DOHH2 (cell line): Measurements from ENCODE around the gene DHRS7B.
A peak's percentile ranks its signal among the peaks of the same experiment; 100 is the strongest.
"Not testable (repeated sequence)": the region's sequence is repeated elsewhere in the genome, so short reads cannot be mapped to it uniquely, and the experiment has no call there.

ENCODE experiments used
- H3F3A ChIP-seq: fragments of 200-600 bp; sonication (generic), shearing (Covaris generic); 2 replicates; pipeline ENCODE4 v1.6.0; 2016; ENCODE audit warnings: antibody characterized with exemption, mild to moderate bottlenecking; ENCODE audit not compliant: control insufficient read depth, insufficient read depth
- H3K27ac ChIP-seq: fragments of 200-600 bp; sonication (generic); 2 replicates; pipeline ENCODE4 v1.5.1; 2014; ENCODE audit warnings: low read depth, mild to moderate bottlenecking, low read length, moderate library complexity
- H3K27me3 ChIP-seq: fragments of 200-600 bp; sonication (generic); 2 replicates; pipeline ENCODE4 v1.6.1; 2014; ENCODE audit warnings: mild to moderate bottlenecking, low read length, mixed read lengths; ENCODE audit not compliant: control insufficient read depth
- H3K36me3 ChIP-seq: fragments of 200-600 bp; sonication (generic); 2 replicates; pipeline ENCODE4 v1.6.1; 2014; ENCODE audit warnings: mild to moderate bottlenecking, low read length, moderate library complexity, mixed read lengths; ENCODE audit not compliant: control insufficient read depth
- H3K4me1 ChIP-seq: fragments of 200-600 bp; sonication (generic); 2 replicates; pipeline ENCODE4 v1.6.1; 2014; ENCODE audit warnings: mild to moderate bottlenecking, low read length, mixed read lengths; ENCODE audit not compliant: control insufficient read depth
- H3K4me2 ChIP-seq: fragments of 200-600 bp; sonication (generic); 2 replicates; pipeline ENCODE4 v1.6.0; 2014; ENCODE audit warnings: mild to moderate bottlenecking, low read length, moderate library complexity
- H3K4me3 ChIP-seq: fragments of 200-600 bp; sonication (generic); 2 replicates; pipeline ENCODE4 v1.5.1; 2014; ENCODE audit warnings: mild to moderate bottlenecking, low read length, mixed read lengths
- H3K79me2 ChIP-seq: fragments of 200-600 bp; sonication (generic); 2 replicates; pipeline ENCODE4 v1.6.1; 2014; ENCODE audit warnings: mild to moderate bottlenecking, low read length, mixed read lengths; ENCODE audit not compliant: control insufficient read depth
- H3K9me2 ChIP-seq: fragments of 200-600 bp; sonication (generic); replicated peaks from 2 replicates; pipeline ENCODE4 v1.6.1; 2014; ENCODE audit warnings: mild to moderate bottlenecking, low read length, mixed read lengths; ENCODE audit not compliant: control insufficient read depth
- H3K9me3 ChIP-seq: fragments of 200-600 bp; sonication (generic); 2 replicates; pipeline ENCODE4 v1.6.1; 2014; ENCODE audit warnings: antibody characterized with exemption, low read length, mixed read lengths; ENCODE audit not compliant: control insufficient read depth, insufficient read depth
- H4K20me1 ChIP-seq: fragments of 200-600 bp; sonication (generic); 2 replicates; pipeline ENCODE4 v1.6.0; 2014; ENCODE audit warnings: low read depth, mild to moderate bottlenecking, antibody characterized with exemption, low read length, moderate library complexity; ENCODE audit not compliant: control insufficient read depth, insufficient read depth
- EZH2phosphoT487 ChIP-seq: fragments of 200-600 bp; sonication (generic); IDR thresholded peaks from 2 replicates; pipeline ENCODE4 v1.6.1; 2017; ENCODE audit warnings: borderline replicate concordance, mild to moderate bottlenecking, antibody characterized with exemption, low read length, moderate library complexity, mixed read lengths
- TF ChIP-seq, protein P1 (sequence below): fragments of 200-600 bp; sonication (generic); IDR thresholded peaks from one replicate; pipeline ENCODE4 v1.5.1; 2014; ENCODE audit warnings: antibody characterized with exemption, mild to moderate bottlenecking, low read depth, low read length; ENCODE audit not compliant: poor library complexity, severe bottlenecking

DHRS7B gene

DNA sequence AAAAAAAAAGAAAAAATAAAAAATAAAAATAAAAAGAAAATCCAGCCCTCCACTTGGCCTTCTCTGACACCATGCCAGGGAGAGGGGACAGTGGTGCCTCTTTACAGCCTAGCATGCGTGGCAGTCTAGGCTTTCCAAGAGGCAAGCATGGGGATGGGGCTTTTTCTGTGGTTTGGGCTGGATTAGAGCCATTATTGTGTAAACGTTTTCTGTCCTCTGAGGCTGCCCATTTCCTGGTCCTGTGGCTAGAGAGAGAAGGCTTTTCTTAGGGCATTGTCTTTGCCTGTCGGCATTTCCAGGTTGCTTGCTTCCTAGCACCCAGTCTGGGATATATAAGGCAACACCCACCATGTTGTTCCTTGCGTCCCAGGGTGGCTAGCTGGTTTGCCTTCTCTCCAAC lies 2.7 kb upstream of the DHRS7B start:
- H3K9me2 ChIP-seq = no peaks in the 10 kb centered on the region
- H3K79me2 ChIP-seq = peaks cover 23% of the 10 kb centered on the region
- H4K20me1 ChIP-seq = no peaks in the 10 kb centered on the region
- H3K27me3 ChIP-seq = no peaks in the 10 kb centered on the region
- H3K4me1 ChIP-seq = peaks cover 26% of the 10 kb centered on the region
- H3K27ac ChIP-seq = no peak overlapping the region
- H3K9me3 ChIP-seq = no peaks in the 10 kb centered on the region
- peaks cover 9% of the 10 kb centered on the region for H3F3A ChIP-seq
- no peak overlapping the region for H3K4me2 ChIP-seq
- H3K36me3 ChIP-seq = no peaks in the 10 kb centered on the region
- no peak overlapping the region for H3K4me3 ChIP-seq
- TF ChIP-seq, protein P1, sequence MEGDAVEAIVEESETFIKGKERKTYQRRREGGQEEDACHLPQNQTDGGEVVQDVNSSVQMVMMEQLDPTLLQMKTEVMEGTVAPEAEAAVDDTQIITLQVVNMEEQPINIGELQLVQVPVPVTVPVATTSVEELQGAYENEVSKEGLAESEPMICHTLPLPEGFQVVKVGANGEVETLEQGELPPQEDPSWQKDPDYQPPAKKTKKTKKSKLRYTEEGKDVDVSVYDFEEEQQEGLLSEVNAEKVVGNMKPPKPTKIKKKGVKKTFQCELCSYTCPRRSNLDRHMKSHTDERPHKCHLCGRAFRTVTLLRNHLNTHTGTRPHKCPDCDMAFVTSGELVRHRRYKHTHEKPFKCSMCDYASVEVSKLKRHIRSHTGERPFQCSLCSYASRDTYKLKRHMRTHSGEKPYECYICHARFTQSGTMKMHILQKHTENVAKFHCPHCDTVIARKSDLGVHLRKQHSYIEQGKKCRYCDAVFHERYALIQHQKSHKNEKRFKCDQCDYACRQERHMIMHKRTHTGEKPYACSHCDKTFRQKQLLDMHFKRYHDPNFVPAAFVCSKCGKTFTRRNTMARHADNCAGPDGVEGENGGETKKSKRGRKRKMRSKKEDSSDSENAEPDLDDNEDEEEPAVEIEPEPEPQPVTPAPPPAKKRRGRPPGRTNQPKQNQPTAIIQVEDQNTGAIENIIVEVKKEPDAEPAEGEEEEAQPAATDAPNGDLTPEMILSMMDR = no peak
- no peak for TF ChIP-seq EZH2phosphoT487

DNA sequence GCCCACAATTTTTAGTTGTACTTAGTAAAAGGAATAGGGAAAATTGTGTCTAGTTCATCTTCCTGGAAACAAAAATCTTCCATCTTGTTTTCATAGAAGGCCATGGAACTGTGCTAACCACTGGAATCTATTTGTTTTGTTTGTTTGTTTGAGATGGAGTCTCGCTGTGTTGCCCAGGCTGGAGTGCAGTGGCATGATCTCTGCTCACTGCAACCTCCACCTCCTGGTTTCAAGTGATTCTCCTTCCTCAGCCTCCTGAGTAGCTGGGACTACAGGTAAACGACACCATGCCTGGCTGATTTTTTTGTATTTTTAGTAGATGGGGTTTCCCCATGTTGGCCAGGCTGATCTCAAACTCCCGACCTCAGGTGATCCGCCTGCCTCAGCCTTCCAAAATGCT lies 2.2 kb upstream of the DHRS7B start:
- not testable (repeated sequence) for H3K4me2 ChIP-seq, H3F3A ChIP-seq

DNA sequence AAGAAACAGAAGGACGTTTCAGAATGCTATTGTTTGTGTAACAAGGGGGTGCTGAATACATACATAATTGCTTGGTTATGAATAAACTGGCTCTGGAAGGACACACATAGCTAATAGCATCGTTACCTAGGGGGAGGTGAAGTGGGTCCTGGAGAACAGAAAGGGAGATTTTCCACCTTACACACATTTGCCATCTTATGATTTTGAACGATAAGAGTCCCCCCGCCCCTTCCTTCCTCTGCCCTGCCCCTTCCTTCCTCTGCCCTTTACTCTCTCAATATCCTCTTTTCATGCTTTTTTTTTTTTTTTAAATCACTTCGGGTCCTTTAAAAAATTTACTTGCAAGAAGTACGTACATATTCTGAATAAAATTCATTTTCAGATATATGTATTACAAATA lies 902 bp upstream of the DHRS7B start:
- Histone ChIP-seq H3K9me2 (no peaks in the 10 kb centered on the region), H3K4me1 (peaks cover 18% of the 10 kb centered on the region), H3K4me2 (peak overlapping the region; percentile 62), H3K27ac (peak overlapping the region; percentile 67), H3K79me2 (peaks cover 37% of the 10 kb centered on the region), H4K20me1 (no peaks in the 10 kb centered on the region), H3K9me3 (no peaks in the 10 kb centered on the region), H3K4me3 (peak overlapping the region; percentile 92), H3F3A (peaks cover 7% of the 10 kb centered on the region), H3K36me3 (no peaks in the 10 kb centered on the region), H3K27me3 (no peaks in the 10 kb centered on the region)
- TF ChIP-seq, protein P1 = no peak
- TF ChIP-seq EZH2phosphoT487 = no peak

More for the DNA sequence above, 2.2 kb upstream of the DHRS7B start:
- H3K36me3 ChIP-seq, H3K9me3 ChIP-seq, H3K27me3 ChIP-seq, H3K4me3 ChIP-seq, H4K20me1 ChIP-seq, H3K9me2 ChIP-seq, H3K27ac ChIP-seq: not testable (repeated sequence)
- H3K4me1 ChIP-seq = peaks cover 23% of the 10 kb centered on the region
- peaks cover 26% of the 10 kb centered on the region for H3K79me2 ChIP-seq

GRCh38 chr17:21127509-21128077 lies 829 bp downstream of the DHRS7B start:
- no peaks in the 10 kb centered on the region for H3K27me3 ChIP-seq
- peak overlapping the region; percentile 67 for H3K27ac ChIP-seq
- peaks cover 18% of the 10 kb centered on the region for H3K4me1 ChIP-seq
- no peaks in the 10 kb centered on the region for H3K9me3 ChIP-seq
- H3K4me3 ChIP-seq = peak overlapping the region; percentile 92
- H4K20me1 ChIP-seq = no peaks in the 10 kb centered on the region
- peaks cover 7% of the 10 kb centered on the region for H3F3A ChIP-seq
- H3K4me2 ChIP-seq = peak overlapping the region; percentile 62
- peaks cover 51% of the 10 kb centered on the region for H3K79me2 ChIP-seq
- H3K36me3 ChIP-seq = no peaks in the 10 kb centered on the region
- TF ChIP-seq, protein P1 = no peak
- TF ChIP-seq EZH2phosphoT487 = no peak
- no peaks in the 10 kb centered on the region for H3K9me2 ChIP-seq
